Heart left ventricle (tissue), 13 donors: ENCODE measurements around the gene LHX4.

Experiments used
- POLR2A ChIP-seq, 2 donors: fragments of 450-650 bp; IDR thresholded peaks; one replicate each; pipeline ENCODE4 v1.6.1; 2017; ENCODE audit warnings: antibody characterized with exemption in 2 of 2, mild to moderate bottlenecking in 2 of 2, moderate library complexity in 2 of 2
- TF ChIP-seq, protein P1 (sequence below), 12 donors: fragments of 200-600 bp; sonication (generic) in 4 of 12; IDR thresholded peaks; one replicate each; pipeline versions ENCODE4 v1.5.0 to v1.8.0; 2018 to 2022; ENCODE audit warnings: antibody characterized with exemption in 12 of 12, mild to moderate bottlenecking in 5 of 12
- donor health status: ischemic (EF 13 %, LVEDD 7.1; RV severe dilation, severe dysfunction).
- donor health status: DM: no; HTN: yes; CAD: no.
- donor health status: DM: no; HTN: no; CAD: no.
- donor health status: ischemic (EF 25% LVEDD 6.9; RV normal size, moderate dysfunction).
- donor health status: ischemic (EF 25% LVEDD 5.7; RV mildly dilated, moderate dysfunction).
- donor health status: ischemic (EF 35%, LVEDD 5.7; RV mildly dilated, moderate dysfunction).
- donor health status: nonischemic (EF 11% LVEDD 7.7; RV severe dilation, severe dysfunction).
- donor health status: DM: yes; HTN: yes; CAD: no.
- donor health status: PGD.
- donor health status: ischemic (EF 29% LVEDD 5.4; RV normal size, mild dysfunction).
- donor health status: nonischemic (EF 23%, LVEDD 6.1; RV moderate dilation, normal function).

DNA sequence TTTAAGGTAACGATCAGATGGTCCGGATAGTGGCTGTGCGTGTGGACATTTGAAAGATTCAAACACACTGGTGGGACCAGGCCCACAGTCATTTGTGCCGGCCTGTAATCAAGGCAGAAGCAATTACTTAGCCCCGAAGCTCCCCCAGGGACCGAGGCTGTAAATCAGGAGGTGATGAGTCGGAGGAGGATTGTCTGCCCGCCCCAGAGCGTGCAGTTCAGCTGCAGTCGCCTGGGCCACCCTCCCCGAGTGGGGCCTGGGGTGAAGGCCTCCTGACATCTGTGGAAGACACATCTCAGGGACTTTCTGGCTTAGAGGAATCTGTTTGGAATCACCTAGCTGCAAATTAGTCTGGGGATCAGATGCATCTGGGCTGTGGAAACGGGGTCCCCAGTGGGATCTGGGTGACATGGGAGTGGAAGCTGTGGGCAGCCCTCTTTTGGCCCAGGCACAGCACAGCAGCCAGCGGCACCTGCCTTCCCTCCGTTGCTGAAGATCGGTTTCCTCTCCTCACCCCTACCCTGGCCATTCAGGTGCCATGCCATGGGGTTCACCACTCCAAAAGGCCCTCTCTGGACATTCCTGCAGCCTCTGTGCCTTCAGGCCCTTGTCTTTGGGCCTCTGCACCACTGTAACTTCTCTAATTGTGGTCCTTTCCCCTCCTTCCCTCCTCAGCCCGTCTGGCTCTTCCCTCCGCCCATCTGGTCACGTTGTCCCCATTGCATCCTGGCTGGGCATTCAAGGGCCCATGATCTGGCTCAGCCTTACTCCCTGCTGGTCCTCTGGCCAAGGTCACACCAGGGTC lies 25.7 kb downstream of the LHX4 start:
- TF ChIP-seq POLR2A (IDR thresholded peaks at IDR 0.05), result no peak
- TF ChIP-seq, protein P1, sequence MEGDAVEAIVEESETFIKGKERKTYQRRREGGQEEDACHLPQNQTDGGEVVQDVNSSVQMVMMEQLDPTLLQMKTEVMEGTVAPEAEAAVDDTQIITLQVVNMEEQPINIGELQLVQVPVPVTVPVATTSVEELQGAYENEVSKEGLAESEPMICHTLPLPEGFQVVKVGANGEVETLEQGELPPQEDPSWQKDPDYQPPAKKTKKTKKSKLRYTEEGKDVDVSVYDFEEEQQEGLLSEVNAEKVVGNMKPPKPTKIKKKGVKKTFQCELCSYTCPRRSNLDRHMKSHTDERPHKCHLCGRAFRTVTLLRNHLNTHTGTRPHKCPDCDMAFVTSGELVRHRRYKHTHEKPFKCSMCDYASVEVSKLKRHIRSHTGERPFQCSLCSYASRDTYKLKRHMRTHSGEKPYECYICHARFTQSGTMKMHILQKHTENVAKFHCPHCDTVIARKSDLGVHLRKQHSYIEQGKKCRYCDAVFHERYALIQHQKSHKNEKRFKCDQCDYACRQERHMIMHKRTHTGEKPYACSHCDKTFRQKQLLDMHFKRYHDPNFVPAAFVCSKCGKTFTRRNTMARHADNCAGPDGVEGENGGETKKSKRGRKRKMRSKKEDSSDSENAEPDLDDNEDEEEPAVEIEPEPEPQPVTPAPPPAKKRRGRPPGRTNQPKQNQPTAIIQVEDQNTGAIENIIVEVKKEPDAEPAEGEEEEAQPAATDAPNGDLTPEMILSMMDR (IDR thresholded peaks at IDR 0.05), result no peak
